Renal cortical epithelial cell (primary cell): ENCODE data around the gene SLC1A3. TPM values are rescaled to one million over a fixed set of nuclear protein-coding genes. Genes with fewer than 3 reads are reported as not detected.
"Not testable (repeated sequence)": the region's sequence is repeated elsewhere in the genome, so short reads cannot be mapped to it uniquely, and the experiment has no call there.

Experiments used
- DNase-seq: peaks from one replicate; pipeline ENCODE4 v3.0.0-alpha.2; 2011; ENCODE audit warnings: low read depth
- total RNA-seq: library from RNA; depleted of rRNA; stranded (reverse); fragments of >200 nt; gene quantifications from 2 replicates; pipeline ENCODE4 v1.2.3, GENCODE V29; 2014

The SLC1A3 gene
- total RNA-seq = 0.87 and 1.7 TPM in 2 replicates

GRCh38 chr5:36606428-36607113, at the start of gene SLC1A3:
SLC1A3 (plus strand) TSS chr5:36606606; CDS start chr5:36608424, 1,818 bp downstream.
- peak; percentile 85 for DNase-seq

- DNase-seq = no peak
Observed at GRCh38 chr5:36558641-36559040, 47.8 kb upstream of the SLC1A3 start.

GRCh38 chr5:36561601-36562000, 44.8 kb upstream of the SLC1A3 start:
- no peak for DNase-seq

- peak; percentile 68 for DNase-seq
Observed at GRCh38 chr5:36569491-36569890, 36.9 kb upstream of the SLC1A3 start.

- peak; percentile 30 for DNase-seq
Observed at GRCh38 chr5:36570301-36571095, 35.9 kb upstream of the SLC1A3 start.

GRCh38 chr5:36571401-36572042, 34.9 kb upstream of the SLC1A3 start:
- DNase-seq = no peak

- peak; percentile 85 for DNase-seq
Observed at GRCh38 chr5:36573438-36573837, 33.0 kb upstream of the SLC1A3 start.

GRCh38 chr5:36575361-36575781, 31.0 kb upstream of the SLC1A3 start:
- DNase-seq = peak; percentile 88

- no peak for DNase-seq
Observed at GRCh38 chr5:36576721-36577120, 29.7 kb upstream of the SLC1A3 start.

- not testable (repeated sequence) for DNase-seq
Observed at GRCh38 chr5:36579858-36580257, 26.5 kb upstream of the SLC1A3 start.

- no peak for DNase-seq
Observed at GRCh38 chr5:36581070-36581469, 25.3 kb upstream of the SLC1A3 start.

- no peak for DNase-seq
Observed at GRCh38 chr5:36584009-36584875, 22.2 kb upstream of the SLC1A3 start.

- peak; percentile 54 for DNase-seq
Observed at GRCh38 chr5:36585701-36586100, 20.7 kb upstream of the SLC1A3 start.

- DNase-seq = no peak
Observed at GRCh38 chr5:36587354-36587753, 19.1 kb upstream of the SLC1A3 start.

GRCh38 chr5:36589735-36590134, 16.7 kb upstream of the SLC1A3 start:
- not testable (repeated sequence) for DNase-seq

GRCh38 chr5:36590513-36591286, 15.7 kb upstream of the SLC1A3 start:
- no peak for DNase-seq

GRCh38 chr5:36593867-36594266, 12.5 kb upstream of the SLC1A3 start:
- DNase-seq = no peak

- DNase-seq = no peak
Observed at GRCh38 chr5:36596247-36596646, 10.2 kb upstream of the SLC1A3 start.

- DNase-seq = no peak
Observed at GRCh38 chr5:36596756-36597155, 9.7 kb upstream of the SLC1A3 start.

- DNase-seq = no peak
Observed at GRCh38 chr5:36598045-36598444, 8.4 kb upstream of the SLC1A3 start.
